Mesenchymal stem cell (in vitro differentiated cells and primary cell): ENCODE results near the gene SACM1L.
A peak's percentile ranks its signal among the peaks of the same experiment; 100 is the strongest.

ENCODE experiments used
- DNase-seq: peaks from one replicate; pipeline ENCODE4 v3.0.0-alpha.2; 2013
- H2AFZ ChIP-seq: one replicate; pipeline ENCODE4 v1.6.1; 2013; ENCODE audit warnings: low read depth, mild to moderate bottlenecking, control low read depth, inconsistent platforms, low read length, moderate library complexity
- H2AK5ac ChIP-seq: 2 replicates; pipeline ENCODE4 v1.6.1; 2013; ENCODE audit warnings: low read length, moderate library complexity, mild to moderate bottlenecking, inconsistent platforms; ENCODE audit not compliant: severe bottlenecking
- H2BK120ac ChIP-seq: one replicate; pipeline ENCODE4 v1.6.1; 2013; ENCODE audit warnings: low read depth, mild to moderate bottlenecking, inconsistent platforms, low read length, moderate library complexity
- H2BK12ac ChIP-seq, 2 experiments: one replicate each; pipeline ENCODE4 v1.6.1; 2013; ENCODE audit warnings: inconsistent platforms in 2 of 2, low read length in 2 of 2, mild to moderate bottlenecking in 2 of 2, moderate library complexity in 2 of 2, control low read depth in 1 of 2
- H2BK15ac ChIP-seq: one replicate; pipeline ENCODE4 v1.6.1; 2013; ENCODE audit warnings: mild to moderate bottlenecking, low read depth, inconsistent platforms; ENCODE audit not compliant: poor library complexity, severe bottlenecking
- H2BK5ac ChIP-seq: 2 replicates; pipeline ENCODE4 v1.6.1; 2013; ENCODE audit warnings: low read depth, mild to moderate bottlenecking, low read length, control low read depth, inconsistent platforms; ENCODE audit not compliant: poor library complexity, severe bottlenecking
- H3K14ac ChIP-seq, 2 experiments: one replicate each; pipeline ENCODE4 v1.6.1; 2013; ENCODE audit warnings: inconsistent platforms in 2 of 2, low read length in 2 of 2, control low read depth in 1 of 2, mild to moderate bottlenecking in 1 of 2, moderate library complexity in 1 of 2
- H3K18ac ChIP-seq, 2 experiments: one replicate each; pipeline ENCODE4 v1.6.1; 2013; ENCODE audit warnings: inconsistent platforms in 2 of 2, low read length in 2 of 2, control low read depth in 1 of 2, low read depth in 1 of 2, mild to moderate bottlenecking in 1 of 2
- H3K23ac ChIP-seq, 2 experiments: one replicate each; pipeline ENCODE4 v1.6.1; 2013; ENCODE audit warnings: inconsistent platforms in 2 of 2, low read length in 2 of 2, mild to moderate bottlenecking in 2 of 2, moderate library complexity in 2 of 2, control low read depth in 1 of 2
- H3K27ac ChIP-seq: 2 replicates; pipeline ENCODE4 v1.5.1; 2013; ENCODE audit warnings: mild to moderate bottlenecking, moderate library complexity, low read length, control low read depth, inconsistent platforms; ENCODE audit not compliant: poor library complexity, severe bottlenecking
- H3K27me3 ChIP-seq, 2 experiments: 2 replicates each; pipeline versions ENCODE4 v1.6.1 to v1.7.0; 2013; ENCODE audit warnings: low read length in 2 of 2, mild to moderate bottlenecking in 2 of 2, moderate library complexity in 2 of 2, control low read depth in 1 of 2, inconsistent platforms in 1 of 2; ENCODE audit not compliant: control insufficient read depth in 1 of 2, insufficient read depth in 1 of 2
- H3K36me3 ChIP-seq, 2 experiments: 2 replicates each; pipeline versions ENCODE4 v1.6.1 to v1.7.0; 2013; ENCODE audit warnings: low read length in 2 of 2, control low read depth in 1 of 2, inconsistent platforms in 1 of 2, low read depth in 1 of 2, mild to moderate bottlenecking in 1 of 2; ENCODE audit not compliant: insufficient read depth in 2 of 2, control insufficient read depth in 1 of 2
- H3K4ac ChIP-seq, 2 experiments: one replicate each; pipeline ENCODE4 v1.6.1; 2013; ENCODE audit warnings: inconsistent platforms in 2 of 2, low read length in 2 of 2, mild to moderate bottlenecking in 2 of 2, moderate library complexity in 2 of 2, control low read depth in 1 of 2, low read depth in 1 of 2
- H3K4me1 ChIP-seq: 2 replicates; pipeline ENCODE4 v1.6.1; 2013; ENCODE audit warnings: low read depth, low read length, control low read depth; ENCODE audit not compliant: control insufficient read depth, insufficient read depth
- H3K4me2 ChIP-seq: 2 replicates; pipeline ENCODE4 v1.6.1; 2013; ENCODE audit warnings: low read length, mild to moderate bottlenecking, inconsistent platforms; ENCODE audit not compliant: poor library complexity, severe bottlenecking
- H3K4me3 ChIP-seq, 2 experiments: 2 replicates each; pipeline versions ENCODE4 v1.5.1 to v1.7.0; 2013; ENCODE audit warnings: low read length in 2 of 2, mild to moderate bottlenecking in 2 of 2, control low read depth in 1 of 2, low read depth in 1 of 2; ENCODE audit not compliant: insufficient read depth in 1 of 2
- H3K79me1 ChIP-seq: replicated peaks from 2 replicates; pipeline ENCODE4 v1.6.1; 2013; ENCODE audit warnings: mild to moderate bottlenecking, control low read depth, low read length, inconsistent platforms; ENCODE audit not compliant: poor library complexity, severe bottlenecking
- H3K9ac ChIP-seq: 2 replicates; pipeline ENCODE4 v1.7.0; 2013; ENCODE audit warnings: mild to moderate bottlenecking, low read length, moderate library complexity
- H3K9me3 ChIP-seq: 2 replicates; pipeline ENCODE4 v1.7.0; 2013; ENCODE audit warnings: mild to moderate bottlenecking, low read length; ENCODE audit not compliant: control insufficient read depth
- H4K8ac ChIP-seq: one replicate; pipeline ENCODE4 v1.6.1; 2013; ENCODE audit warnings: inconsistent platforms, mild to moderate bottlenecking, low read length, moderate library complexity
- H4K91ac ChIP-seq: one replicate; pipeline ENCODE4 v1.6.1; 2013; ENCODE audit warnings: mild to moderate bottlenecking, low read length, inconsistent platforms
- WGBS: methylation state at CpG from one replicate; pipeline ENCODE4 v1.1.7; 2013; ENCODE audit warnings: mixed read lengths; 5-methylcytosine and 5-hydroxymethylcytosine counted together

Gene SACM1L

DNA sequence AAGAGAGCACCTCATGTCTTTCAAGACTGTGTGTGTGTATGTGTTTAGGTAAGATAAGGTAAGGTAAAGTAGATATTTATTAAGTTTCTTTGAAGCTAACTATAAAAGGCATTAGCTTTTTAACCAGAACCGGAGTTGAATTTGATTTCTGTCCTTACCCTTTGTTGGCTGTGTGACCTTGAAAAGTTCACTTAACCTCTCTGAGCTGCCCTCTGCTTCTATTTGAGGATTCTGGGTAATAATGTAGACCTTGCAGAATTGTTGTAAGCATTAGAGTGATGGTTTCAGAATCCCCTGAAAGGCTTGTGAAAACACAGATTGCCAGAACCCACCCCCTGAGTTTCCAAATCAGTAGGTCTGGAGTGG is 21.6 kb upstream of the SACM1L start:
- Histone ChIP-seq H3K79me1 (peaks cover 29% of the 10 kb centered on the region), H3K9me3 (no peaks in the 10 kb centered on the region), H2BK15ac (no peak overlapping the region), H3K18ac (no peak overlapping the region), H3K36me3 (peaks cover 21 to 38% of the 10 kb centered on the region in 2 experiments), H3K4me3 (peak overlapping the region in 1 of 2 experiments; percentile 2), H3K27me3 (no peaks in the 10 kb centered on the region), H3K23ac (no peak overlapping the region), H4K8ac (no peak overlapping the region), H4K91ac (no peak overlapping the region), H3K4ac (no peak overlapping the region), H3K9ac (peak overlapping the region; percentile 59), H3K14ac (no peak overlapping the region), H3K27ac (peak overlapping the region; percentile 79), H3K4me1 (peaks cover 21% of the 10 kb centered on the region), H2AK5ac (no peak overlapping the region), H2AFZ (no peak overlapping the region), H2BK120ac (no peak overlapping the region), H3K4me2 (no peak overlapping the region), H2BK5ac (no peak overlapping the region), H2BK12ac (no peak overlapping the region)
- 100% methylated on average over 1 of the region's 1 CpG for WGBS
- DNase-seq, result no peak

DNA sequence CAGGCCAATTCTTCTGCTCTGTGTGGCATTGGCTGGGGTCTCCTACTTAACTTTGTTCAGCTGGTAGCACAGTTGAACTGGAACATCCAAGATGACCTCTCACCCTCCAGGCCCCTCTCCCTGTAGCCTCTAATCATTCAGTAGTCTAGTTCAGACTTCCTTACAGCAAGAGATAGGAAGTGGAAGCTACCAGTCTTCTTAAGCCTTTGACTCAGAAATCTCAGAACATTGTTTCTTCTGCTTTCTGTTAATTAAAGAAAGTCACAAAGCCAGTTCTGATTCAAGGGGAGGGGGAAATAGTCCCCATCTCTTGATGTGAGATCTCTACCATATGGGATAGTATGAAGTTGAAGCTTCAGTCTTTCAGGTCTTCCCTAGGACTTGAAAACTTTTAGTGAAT is 18.8 kb upstream of the SACM1L start:
- Histone ChIP-seq H3K79me1 (peaks cover 31% of the 10 kb centered on the region), H3K4ac (no peak overlapping the region), H3K9ac (peak overlapping the region; percentile 56), H3K4me3 (peak overlapping the region in 1 of 2 experiments; percentile 36), H3K4me1 (peaks cover 15% of the 10 kb centered on the region), H3K14ac (no peak overlapping the region), H2BK15ac (no peak overlapping the region), H3K9me3 (no peaks in the 10 kb centered on the region), H3K27ac (no peak overlapping the region), H2AFZ (no peak overlapping the region), H2BK12ac (no peak overlapping the region), H3K18ac (no peak overlapping the region), H2BK5ac (no peak overlapping the region), H3K27me3 (no peaks in the 10 kb centered on the region), H4K91ac (no peak overlapping the region), H3K4me2 (no peak overlapping the region), H4K8ac (no peak overlapping the region), H2BK120ac (no peak overlapping the region), H2AK5ac (no peak overlapping the region), H3K36me3 (peaks cover 45 to 64% of the 10 kb centered on the region in 2 experiments), H3K23ac (no peak overlapping the region)
- no peak for DNase-seq

DNA sequence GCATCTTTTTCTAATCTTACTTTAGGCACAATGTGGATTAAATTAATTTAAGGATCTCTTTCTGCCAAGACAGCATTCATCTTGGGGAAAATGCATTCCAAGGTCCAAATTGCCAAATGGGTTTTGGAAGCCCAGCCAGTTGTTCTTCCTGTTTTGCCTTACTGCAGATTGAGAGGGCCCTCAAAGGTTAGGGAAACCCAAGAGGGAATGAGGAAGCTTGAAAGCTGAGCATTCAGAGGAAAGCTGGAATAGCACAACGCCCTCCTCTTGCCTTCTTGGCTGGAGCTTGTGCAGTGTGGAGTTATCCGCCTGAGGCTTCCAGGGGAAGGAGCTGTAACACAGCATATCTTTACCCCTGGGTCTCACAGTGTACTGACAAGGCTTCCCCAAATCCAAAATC is 18.2 kb upstream of the SACM1L start:
- no peak overlapping the region for H3K18ac ChIP-seq
- no peak overlapping the region for H4K8ac ChIP-seq
- H3K9ac ChIP-seq, result peak overlapping the region; percentile 56
- no peak overlapping the region for H2AFZ ChIP-seq
- WGBS, result 97% methylated on average over 2 of the region's 2 CpGs
- peak overlapping the region in 1 of 2 experiments; percentile 30 for H3K4me3 ChIP-seq
- no peaks in the 10 kb centered on the region for H3K27me3 ChIP-seq
- H3K9me3 ChIP-seq, result no peaks in the 10 kb centered on the region
- H4K91ac ChIP-seq, result no peak overlapping the region
- H2BK120ac ChIP-seq, result no peak overlapping the region
- H3K79me1 ChIP-seq, result peaks cover 26% of the 10 kb centered on the region
- no peak overlapping the region for H3K4ac ChIP-seq
- no peak overlapping the region for H3K14ac ChIP-seq
- H3K36me3 ChIP-seq, result peaks cover 41 to 64% of the 10 kb centered on the region in 2 experiments
- no peak for DNase-seq
- H2BK15ac ChIP-seq, result no peak overlapping the region
- no peak overlapping the region for H3K27ac ChIP-seq
- no peak overlapping the region for H2BK12ac ChIP-seq
- no peak overlapping the region for H2AK5ac ChIP-seq
- no peak overlapping the region for H2BK5ac ChIP-seq
- H3K4me2 ChIP-seq, result no peak overlapping the region
- peaks cover 11% of the 10 kb centered on the region for H3K4me1 ChIP-seq
- no peak overlapping the region for H3K23ac ChIP-seq

DNA sequence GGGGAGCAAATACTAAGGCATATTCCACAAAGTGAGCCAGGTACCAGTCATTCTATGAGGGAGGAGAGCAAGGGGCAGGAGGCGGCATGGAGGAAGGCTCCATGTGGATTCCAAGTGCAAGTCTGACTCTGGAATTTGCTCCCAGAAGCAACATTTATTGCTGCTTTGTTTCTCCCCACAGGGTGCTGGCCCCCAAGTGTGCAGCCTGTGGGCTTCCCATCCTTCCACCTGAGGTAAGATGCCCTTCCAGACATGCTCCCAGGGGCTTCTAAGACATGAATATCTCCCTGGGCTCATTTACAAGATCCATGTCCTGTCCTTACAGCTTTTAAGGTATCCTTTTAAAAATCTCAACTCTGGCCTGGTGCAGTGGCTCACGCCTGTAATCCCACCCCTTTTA is 15.9 kb upstream of the SACM1L start:
- H3K9ac ChIP-seq, result no peak overlapping the region
- peaks cover 8% of the 10 kb centered on the region for H3K4me1 ChIP-seq
- H2BK12ac ChIP-seq, result no peak overlapping the region
- H3K36me3 ChIP-seq, result peaks cover 35 to 72% of the 10 kb centered on the region in 2 experiments
- no peak overlapping the region for H3K14ac ChIP-seq
- WGBS, result 100% methylated on average over 2 of the region's 2 CpGs
- H3K4ac ChIP-seq, result no peak overlapping the region
- DNase-seq, result no peak
- H2BK120ac ChIP-seq, result no peak overlapping the region
- H2BK5ac ChIP-seq, result no peak overlapping the region
- H2AK5ac ChIP-seq, result no peak overlapping the region
- H3K4me2 ChIP-seq, result no peak overlapping the region
- no peak overlapping the region for H3K4me3 ChIP-seq
- no peak overlapping the region for H3K18ac ChIP-seq
- no peaks in the 10 kb centered on the region for H3K27me3 ChIP-seq
- H3K23ac ChIP-seq, result no peak overlapping the region
- no peak overlapping the region for H4K8ac ChIP-seq
- no peak overlapping the region for H2AFZ ChIP-seq
- H3K79me1 ChIP-seq, result peaks cover 23% of the 10 kb centered on the region
- H3K9me3 ChIP-seq, result no peaks in the 10 kb centered on the region
- H4K91ac ChIP-seq, result no peak overlapping the region
- no peak overlapping the region for H2BK15ac ChIP-seq
- H3K27ac ChIP-seq, result no peak overlapping the region
